ENCODE results near the gene AGPAT3.
"Not testable (repeated sequence)": the region's sequence is repeated elsewhere in the genome, so short reads cannot be mapped to it uniquely, and the experiment has no call there.

DNA sequence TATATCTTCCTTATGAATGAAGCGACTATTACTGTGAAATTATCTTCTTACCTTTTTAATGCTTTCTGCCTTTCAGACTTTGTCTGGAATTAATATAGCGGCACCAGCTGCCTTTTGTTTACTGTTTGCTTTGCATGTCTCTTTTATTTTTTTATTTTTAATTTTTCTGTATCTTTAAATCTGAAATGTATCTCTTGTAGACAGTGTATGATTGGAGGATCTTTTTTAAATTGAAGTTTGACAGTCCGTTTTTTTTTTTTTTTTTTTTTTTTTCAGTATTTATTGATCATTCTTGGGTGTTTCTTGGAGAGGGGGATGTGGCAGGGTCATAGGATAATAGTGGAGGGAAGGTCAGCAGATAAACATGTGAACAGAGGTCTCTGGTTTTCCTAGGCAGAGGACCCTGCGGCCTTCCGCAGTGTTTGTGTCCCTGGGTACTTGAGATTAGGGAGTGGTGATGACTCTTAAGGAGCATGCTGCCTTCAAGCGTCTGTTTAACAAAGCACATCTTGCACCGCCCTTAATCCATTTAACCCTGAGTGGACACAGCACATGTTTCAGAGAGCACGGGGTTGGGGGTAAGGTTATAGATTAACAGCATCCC, 31.8 kb downstream of the AGPAT3 start:
- TF ChIP-seq, protein P1, sequence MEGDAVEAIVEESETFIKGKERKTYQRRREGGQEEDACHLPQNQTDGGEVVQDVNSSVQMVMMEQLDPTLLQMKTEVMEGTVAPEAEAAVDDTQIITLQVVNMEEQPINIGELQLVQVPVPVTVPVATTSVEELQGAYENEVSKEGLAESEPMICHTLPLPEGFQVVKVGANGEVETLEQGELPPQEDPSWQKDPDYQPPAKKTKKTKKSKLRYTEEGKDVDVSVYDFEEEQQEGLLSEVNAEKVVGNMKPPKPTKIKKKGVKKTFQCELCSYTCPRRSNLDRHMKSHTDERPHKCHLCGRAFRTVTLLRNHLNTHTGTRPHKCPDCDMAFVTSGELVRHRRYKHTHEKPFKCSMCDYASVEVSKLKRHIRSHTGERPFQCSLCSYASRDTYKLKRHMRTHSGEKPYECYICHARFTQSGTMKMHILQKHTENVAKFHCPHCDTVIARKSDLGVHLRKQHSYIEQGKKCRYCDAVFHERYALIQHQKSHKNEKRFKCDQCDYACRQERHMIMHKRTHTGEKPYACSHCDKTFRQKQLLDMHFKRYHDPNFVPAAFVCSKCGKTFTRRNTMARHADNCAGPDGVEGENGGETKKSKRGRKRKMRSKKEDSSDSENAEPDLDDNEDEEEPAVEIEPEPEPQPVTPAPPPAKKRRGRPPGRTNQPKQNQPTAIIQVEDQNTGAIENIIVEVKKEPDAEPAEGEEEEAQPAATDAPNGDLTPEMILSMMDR (IDR thresholded peaks at IDR 0.05), result not testable (repeated sequence)
- not testable (repeated sequence) for TF ChIP-seq POLR2A (IDR thresholded peaks at IDR 0.05; ENCODE audit: low read depth)

Measured in esophagus muscularis mucosa (tissue), 3 donors.